LNCaP clone FGC (cell line): Measurements from ENCODE around the gene SMAP2.
"Not testable (repeated sequence)": the region's sequence is repeated elsewhere in the genome, so short reads cannot be mapped to it uniquely, and the experiment has no call there.

ENCODE experiments used
- DNase-seq: peaks from one replicate; pipeline ENCODE4 v3.0.0-alpha.2; 2011; ENCODE audit warnings: low read depth
- H3K4me3 ChIP-seq: 2 replicates; pipeline ENCODE4 v1.5.1; 2011; ENCODE audit warnings: mild to moderate bottlenecking, low read depth, low read length, control low read depth
- CTCF ChIP-seq: IDR thresholded peaks from 2 replicates; pipeline ENCODE4 v1.5.1; 2012; ENCODE audit warnings: mild to moderate bottlenecking; ENCODE audit not compliant: control insufficient read depth, insufficient read depth; ENCODE audit errors: extremely low read depth

The SMAP2 gene

GRCh38 chr1:40373323-40374283, at the start of gene SMAP2:
SMAP2 (plus strand) TSS chr1:40373727; CDS start chr1:40374121, 394 bp downstream.
- peak; percentile 79 for DNase-seq
- TF ChIP-seq CTCF, result no peak
- peak within 1 kb of the TSS; percentile 97 for H3K4me3 ChIP-seq

GRCh38 chr1:40331403-40331802, 42.1 kb upstream of the SMAP2 start:
- DNase-seq, H3K4me3 ChIP-seq: not testable (repeated sequence)

- DNase-seq, result no peak
- no peak for TF ChIP-seq CTCF
- H3K4me3 ChIP-seq, result no peak overlapping the region
Observed at GRCh38 chr1:40332695-40333094, 40.8 kb upstream of the SMAP2 start.

DNA sequence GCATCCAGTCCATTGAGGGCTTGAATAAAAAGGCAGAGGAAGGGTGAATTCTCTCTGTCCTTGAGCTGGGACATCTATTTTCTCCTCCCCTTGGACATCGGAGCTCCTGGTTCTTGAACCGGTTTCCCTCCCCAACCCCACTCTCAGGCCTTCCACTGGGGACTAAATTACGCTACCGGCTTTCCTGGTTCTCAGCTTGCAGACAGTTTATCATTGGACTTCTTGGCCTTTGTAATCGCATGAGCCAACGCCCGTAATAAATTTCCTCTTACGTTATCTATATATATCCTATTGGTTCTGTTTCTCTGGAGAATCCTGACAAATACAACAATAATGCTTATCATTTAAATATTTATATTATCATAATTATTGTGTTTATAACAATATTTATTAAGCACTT, 36.1 kb upstream of the SMAP2 start:
- no peak for TF ChIP-seq CTCF
- no peak overlapping the region for H3K4me3 ChIP-seq
- no peak for DNase-seq

DNA sequence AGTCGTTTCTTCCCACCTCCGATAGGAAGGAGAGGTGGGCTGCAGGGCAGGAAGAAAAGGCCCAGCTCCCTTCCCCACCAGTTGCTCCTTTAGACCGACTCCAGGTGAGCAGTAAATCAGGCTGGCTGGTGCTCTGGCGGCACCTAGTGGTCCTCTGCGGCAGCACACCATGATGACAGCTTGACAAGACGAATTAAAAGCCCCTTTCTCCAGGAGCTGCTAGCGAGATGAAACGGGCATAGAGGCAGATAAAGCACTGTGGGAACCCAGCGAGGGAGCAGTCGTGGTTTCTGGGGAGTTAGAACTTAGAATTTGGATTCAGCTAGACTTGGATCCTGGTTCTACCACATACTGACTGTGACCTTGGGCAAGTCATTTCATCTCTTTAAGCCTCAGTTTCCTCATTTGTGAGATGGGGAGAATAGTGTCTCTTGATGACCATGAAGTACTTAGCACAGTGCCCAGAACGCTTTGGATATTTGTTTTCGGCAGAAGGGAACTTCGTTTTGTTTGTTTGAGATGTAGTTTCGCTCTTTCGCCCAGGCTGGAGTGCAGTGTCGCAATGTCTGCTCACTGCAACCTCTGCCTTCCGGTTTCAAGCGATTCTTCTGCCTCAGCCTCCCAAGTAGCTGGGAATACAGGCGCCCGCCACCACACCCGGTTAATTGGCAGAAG, 34.6 kb upstream of the SMAP2 start:
- DNase-seq, result peak; percentile 69
- H3K4me3 ChIP-seq, result no peak overlapping the region
- TF ChIP-seq CTCF, result peak; percentile 100

GRCh38 chr1:40339420-40340323, 33.9 kb upstream of the SMAP2 start:
- no peak for TF ChIP-seq CTCF
- no peak overlapping the region for H3K4me3 ChIP-seq
- DNase-seq, result no peak
